Liver (tissue), 9 donors: Measurements from ENCODE around the gene TMEM14A. TPM values are rescaled to one million over a fixed set of nuclear protein-coding genes. Genes with fewer than 3 reads are reported as not detected.

Experiments used
- DNase-seq: peaks from one replicate; pipeline ENCODE4 v3.0.0-alpha.2; 2017; ENCODE audit warnings: low spot score
- H3K27ac ChIP-seq, 2 donors: one replicate each; pipeline ENCODE4 v1.7.0; 2013; ENCODE audit warnings: inconsistent platforms in 2 of 2, low read length in 2 of 2, control low read depth in 1 of 2, low read depth in 1 of 2, mild to moderate bottlenecking in 1 of 2
- H3K27me3 ChIP-seq, 4 donors: one replicate each; pipeline versions ENCODE4 v1.6.1 to v1.7.0; 2013; ENCODE audit warnings: low read length in 3 of 4, inconsistent platforms in 1 of 4, mild to moderate bottlenecking in 1 of 4, moderate library complexity in 1 of 4; ENCODE audit not compliant: control insufficient read depth in 4 of 4, insufficient read depth in 4 of 4
- H3K36me3 ChIP-seq, 4 donors: one replicate each; pipeline versions ENCODE4 v1.6.1 to v1.7.0; 2013; ENCODE audit warnings: low read length in 3 of 4, mild to moderate bottlenecking in 3 of 4, low read depth in 1 of 4, moderate library complexity in 1 of 4; ENCODE audit not compliant: control insufficient read depth in 4 of 4, insufficient read depth in 3 of 4
- H3K4me1 ChIP-seq, 4 donors: one replicate each; pipeline versions ENCODE4 v1.6.1 to v1.7.0; 2013; ENCODE audit warnings: low read length in 3 of 4, mild to moderate bottlenecking in 3 of 4, moderate library complexity in 1 of 4; ENCODE audit not compliant: control insufficient read depth in 4 of 4, insufficient read depth in 4 of 4
- H3K4me3 ChIP-seq, 3 donors: one replicate each; pipeline versions ENCODE4 v1.6.1 to v1.7.0; 2013; ENCODE audit warnings: low read length in 3 of 3, control low read depth in 1 of 3, low read depth in 1 of 3, mild to moderate bottlenecking in 1 of 3
- H3K9ac ChIP-seq, 2 donors: one replicate each; pipeline ENCODE4 v1.7.0; 2013; ENCODE audit warnings: low read length in 2 of 2, mild to moderate bottlenecking in 2 of 2, moderate library complexity in 2 of 2, control low read depth in 1 of 2, low read depth in 1 of 2
- H3K9me3 ChIP-seq, 4 donors: one replicate each; pipeline versions ENCODE4 v1.6.1 to v1.7.0; 2013; ENCODE audit warnings: low read length in 3 of 4; ENCODE audit not compliant: control insufficient read depth in 4 of 4
- EGR1 ChIP-seq, 2 donors: IDR thresholded peaks; 2 replicates each; pipeline ENCODE4 v1.6.1; 2016 to 2018; ENCODE audit warnings: antibody characterized with exemption in 2 of 2, low read depth in 2 of 2
- FOXA1 ChIP-seq: IDR thresholded peaks from 2 replicates; pipeline ENCODE4 v1.6.1; 2016; ENCODE audit warnings: antibody characterized with exemption
- FOXA2 ChIP-seq: IDR thresholded peaks from 2 replicates; pipeline ENCODE4 v1.6.1; 2016; ENCODE audit warnings: antibody characterized with exemption
- GABPA ChIP-seq, 2 donors: IDR thresholded peaks in 1 of 2; conservative IDR thresholded peaks in 1 of 2; 2 replicates each; pipeline ENCODE4 v1.6.1; 2016; ENCODE audit warnings: antibody characterized with exemption in 2 of 2, mild to moderate bottlenecking in 1 of 2, moderate library complexity in 1 of 2
- HNF4A ChIP-seq, 2 donors: conservative IDR thresholded peaks; 2 replicates each; pipeline ENCODE4 v1.6.1; 2016; ENCODE audit warnings: antibody characterized with exemption in 2 of 2, mild to moderate bottlenecking in 2 of 2
- HNF4G ChIP-seq: IDR thresholded peaks from 2 replicates; pipeline ENCODE4 v1.6.1; 2016; ENCODE audit warnings: antibody characterized with exemption
- JUND ChIP-seq, 2 donors: IDR thresholded peaks; 2 replicates each; pipeline ENCODE4 v1.6.1; 2016; ENCODE audit warnings: antibody characterized with exemption in 2 of 2
- NR2F2 ChIP-seq: IDR thresholded peaks from 2 replicates; pipeline ENCODE4 v1.6.1; 2016; ENCODE audit warnings: antibody characterized with exemption
- RAD21 ChIP-seq, 2 donors: IDR thresholded peaks; 2 replicates each; pipeline ENCODE4 v1.6.1; 2016; ENCODE audit warnings: antibody characterized with exemption in 2 of 2, mild to moderate bottlenecking in 2 of 2
- RXRA ChIP-seq, 2 donors: IDR thresholded peaks; 2 replicates each; pipeline ENCODE4 v1.6.1; 2017 to 2018; ENCODE audit warnings: antibody characterized with exemption in 2 of 2, mild to moderate bottlenecking in 1 of 2
- SP1 ChIP-seq: IDR thresholded peaks from 2 replicates; pipeline ENCODE4 v1.6.1; 2018; ENCODE audit warnings: antibody characterized with exemption, mild to moderate bottlenecking
- TAF1 ChIP-seq: conservative IDR thresholded peaks from 2 replicates; pipeline ENCODE4 v1.6.1; 2016; ENCODE audit warnings: antibody characterized with exemption, mild to moderate bottlenecking
- YY1 ChIP-seq: IDR thresholded peaks from 2 replicates; pipeline ENCODE4 v1.6.1; 2016; ENCODE audit warnings: antibody characterized with exemption, mild to moderate bottlenecking
- WGBS: extraction: QIAGEN DNeasy Blood & Tissue Kit; methylation state at CpG from one replicate; pipeline ENCODE4 v1.1.7; 2013; 5-methylcytosine and 5-hydroxymethylcytosine counted together
- polyA plus RNA-seq, 2 donors: library from polyadenylated mRNA; stranded (reverse) in 1 of 2; unstranded in 1 of 2; fragments of 200-250 nt in 1 of 2; fragments of >200 nt in 1 of 2; fragmentation: Nextera tagmentation in 1 of 2; extraction: Ambion mirVana in 1 of 2; gene quantifications; one replicate each; pipeline versions ENCODE4 v1.2.1 to v1.2.3, GENCODE V29; 2013 to 2015
- total RNA-seq, 2 donors: library from RNA; depleted of rRNA; stranded (reverse); fragments of >200 nt; gene quantifications; one replicate each; pipeline ENCODE4 v1.2.3, GENCODE V29; 2014
- TF ChIP-seq, protein P1 (sequence below): IDR thresholded peaks from 2 replicates; pipeline ENCODE4 v1.6.1; 2016; ENCODE audit warnings: antibody characterized with exemption
- TF ChIP-seq, protein P2 (sequence below): IDR thresholded peaks from 2 replicates; pipeline ENCODE4 v1.6.1; 2016; ENCODE audit warnings: antibody characterized with exemption
- TF ChIP-seq, protein P3 (sequence below): IDR thresholded peaks from 2 replicates; pipeline ENCODE4 v1.6.1; 2016; ENCODE audit warnings: antibody characterized with exemption, mild to moderate bottlenecking
- donor health status: healthy.
- donor health status: healthy.
- donor health status: healthy.
- donor health status: healthy.
- donor health status: healthy.

TMEM14A gene
- total and polyA plus RNA-seq, 4 donors: 15.6 to 63.6 (median 22.9) TPM

DNA sequence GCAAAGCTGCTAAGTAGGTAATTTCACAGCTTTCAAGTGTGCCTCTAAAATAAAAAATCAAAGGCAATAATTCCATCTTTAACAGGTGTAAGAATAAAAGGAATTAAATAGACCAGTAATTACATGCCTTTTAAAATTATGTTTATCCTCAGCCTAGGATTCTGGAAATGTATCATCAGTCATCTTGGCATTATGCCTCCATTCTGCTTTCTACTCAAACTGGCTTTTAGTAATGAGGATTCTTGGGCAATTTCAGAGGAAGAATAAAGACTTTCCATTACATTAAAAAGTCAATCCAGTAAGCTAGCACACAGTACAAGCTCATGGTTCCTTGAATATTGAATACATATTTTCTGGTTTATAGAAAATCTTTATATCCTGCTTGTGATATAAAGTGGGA, 47.6 kb downstream of the TMEM14A start (continued):
- TF ChIP-seq, protein P1, sequence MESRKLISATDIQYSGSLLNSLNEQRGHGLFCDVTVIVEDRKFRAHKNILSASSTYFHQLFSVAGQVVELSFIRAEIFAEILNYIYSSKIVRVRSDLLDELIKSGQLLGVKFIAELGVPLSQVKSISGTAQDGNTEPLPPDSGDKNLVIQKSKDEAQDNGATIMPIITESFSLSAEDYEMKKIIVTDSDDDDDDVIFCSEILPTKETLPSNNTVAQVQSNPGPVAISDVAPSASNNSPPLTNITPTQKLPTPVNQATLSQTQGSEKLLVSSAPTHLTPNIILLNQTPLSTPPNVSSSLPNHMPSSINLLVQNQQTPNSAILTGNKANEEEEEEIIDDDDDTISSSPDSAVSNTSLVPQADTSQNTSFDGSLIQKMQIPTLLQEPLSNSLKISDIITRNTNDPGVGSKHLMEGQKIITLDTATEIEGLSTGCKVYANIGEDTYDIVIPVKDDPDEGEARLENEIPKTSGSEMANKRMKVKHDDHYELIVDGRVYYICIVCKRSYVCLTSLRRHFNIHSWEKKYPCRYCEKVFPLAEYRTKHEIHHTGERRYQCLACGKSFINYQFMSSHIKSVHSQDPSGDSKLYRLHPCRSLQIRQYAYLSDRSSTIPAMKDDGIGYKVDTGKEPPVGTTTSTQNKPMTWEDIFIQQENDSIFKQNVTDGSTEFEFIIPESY: no peak
- TF ChIP-seq, protein P2, sequence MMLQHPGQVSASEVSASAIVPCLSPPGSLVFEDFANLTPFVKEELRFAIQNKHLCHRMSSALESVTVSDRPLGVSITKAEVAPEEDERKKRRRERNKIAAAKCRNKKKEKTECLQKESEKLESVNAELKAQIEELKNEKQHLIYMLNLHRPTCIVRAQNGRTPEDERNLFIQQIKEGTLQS: no peak
- TF ChIP-seq RXRA (IDR thresholded peaks at IDR 0.05) (no peak), SP1 (no peak), GABPA (IDR thresholded peaks at IDR 0.05 in 1 of 2, conservative IDR thresholded peaks at IDR 0.05 in 1 of 2) (no peak), RAD21 (IDR thresholded peaks at IDR 0.05) (no peak), FOXA1 (no peak), NR2F2 (no peak)

DNA sequence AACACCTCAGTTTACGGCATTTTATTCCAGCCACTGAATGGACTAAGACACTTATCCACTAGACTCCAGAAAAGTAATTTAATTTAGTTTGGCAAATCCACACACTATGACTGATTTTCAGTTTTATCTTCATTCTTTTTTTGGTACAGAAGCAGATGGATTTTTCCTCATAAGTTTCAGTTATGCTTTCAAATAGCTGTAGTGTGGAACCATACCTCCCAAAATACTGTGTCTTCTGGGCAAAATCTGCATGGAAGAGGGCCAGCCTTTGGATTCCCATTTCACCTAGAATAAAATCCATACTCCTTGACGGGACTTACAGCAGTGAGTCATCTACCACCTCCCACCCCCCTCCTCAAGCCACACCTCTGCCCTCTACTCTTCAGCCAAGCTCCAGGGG, 49.4 kb downstream of the TMEM14A start:
- no peak overlapping the region for H3K4me3 ChIP-seq
- no peak for DNase-seq
- no peak overlapping the region for H3K9ac ChIP-seq
- TF ChIP-seq, protein P3, sequence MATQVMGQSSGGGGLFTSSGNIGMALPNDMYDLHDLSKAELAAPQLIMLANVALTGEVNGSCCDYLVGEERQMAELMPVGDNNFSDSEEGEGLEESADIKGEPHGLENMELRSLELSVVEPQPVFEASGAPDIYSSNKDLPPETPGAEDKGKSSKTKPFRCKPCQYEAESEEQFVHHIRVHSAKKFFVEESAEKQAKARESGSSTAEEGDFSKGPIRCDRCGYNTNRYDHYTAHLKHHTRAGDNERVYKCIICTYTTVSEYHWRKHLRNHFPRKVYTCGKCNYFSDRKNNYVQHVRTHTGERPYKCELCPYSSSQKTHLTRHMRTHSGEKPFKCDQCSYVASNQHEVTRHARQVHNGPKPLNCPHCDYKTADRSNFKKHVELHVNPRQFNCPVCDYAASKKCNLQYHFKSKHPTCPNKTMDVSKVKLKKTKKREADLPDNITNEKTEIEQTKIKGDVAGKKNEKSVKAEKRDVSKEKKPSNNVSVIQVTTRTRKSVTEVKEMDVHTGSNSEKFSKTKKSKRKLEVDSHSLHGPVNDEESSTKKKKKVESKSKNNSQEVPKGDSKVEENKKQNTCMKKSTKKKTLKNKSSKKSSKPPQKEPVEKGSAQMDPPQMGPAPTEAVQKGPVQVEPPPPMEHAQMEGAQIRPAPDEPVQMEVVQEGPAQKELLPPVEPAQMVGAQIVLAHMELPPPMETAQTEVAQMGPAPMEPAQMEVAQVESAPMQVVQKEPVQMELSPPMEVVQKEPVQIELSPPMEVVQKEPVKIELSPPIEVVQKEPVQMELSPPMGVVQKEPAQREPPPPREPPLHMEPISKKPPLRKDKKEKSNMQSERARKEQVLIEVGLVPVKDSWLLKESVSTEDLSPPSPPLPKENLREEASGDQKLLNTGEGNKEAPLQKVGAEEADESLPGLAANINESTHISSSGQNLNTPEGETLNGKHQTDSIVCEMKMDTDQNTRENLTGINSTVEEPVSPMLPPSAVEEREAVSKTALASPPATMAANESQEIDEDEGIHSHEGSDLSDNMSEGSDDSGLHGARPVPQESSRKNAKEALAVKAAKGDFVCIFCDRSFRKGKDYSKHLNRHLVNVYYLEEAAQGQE: no peak
- TF ChIP-seq HNF4G (no peak), NR2F2 (no peak), YY1 (no peak), RAD21 (IDR thresholded peaks at IDR 0.05) (no peak), TAF1 (no peak), JUND (IDR thresholded peaks at IDR 0.05) (no peak), HNF4A (conservative IDR thresholded peaks at IDR 0.05) (no peak), SP1 (no peak), RXRA (IDR thresholded peaks at IDR 0.05) (no peak), FOXA2 (no peak), GABPA (IDR thresholded peaks at IDR 0.05 in 1 of 2, conservative IDR thresholded peaks at IDR 0.05 in 1 of 2) (no peak), FOXA1 (no peak), EGR1 (IDR thresholded peaks at IDR 0.05; ENCODE audit: low read depth in 2 of 2) (no peak)
- TF ChIP-seq, protein P2: no peak
- TF ChIP-seq, protein P1: no peak
- no peak overlapping the region for H3K27ac ChIP-seq
- H3K4me1 ChIP-seq: peaks cover 7 to 21% (median 18%) of the 10 kb centered on the region in 4 donors
- H3K36me3 ChIP-seq: no peaks in the 10 kb centered on the region
- H3K9me3 ChIP-seq: no peaks in the 10 kb centered on the region
- WGBS: 94% methylated on average over 2 of the region's 2 CpGs
- no peaks in the 10 kb centered on the region for H3K27me3 ChIP-seq
